ENCODE data around the gene BTD. TPM values are rescaled to one million over a fixed set of nuclear protein-coding genes. Genes with fewer than 3 reads are reported as not detected.

Gene BTD
- total RNA-seq, 4 donors from 2014 or later, result 7.7 to 16.6 (median 12.3) TPM

DNA sequence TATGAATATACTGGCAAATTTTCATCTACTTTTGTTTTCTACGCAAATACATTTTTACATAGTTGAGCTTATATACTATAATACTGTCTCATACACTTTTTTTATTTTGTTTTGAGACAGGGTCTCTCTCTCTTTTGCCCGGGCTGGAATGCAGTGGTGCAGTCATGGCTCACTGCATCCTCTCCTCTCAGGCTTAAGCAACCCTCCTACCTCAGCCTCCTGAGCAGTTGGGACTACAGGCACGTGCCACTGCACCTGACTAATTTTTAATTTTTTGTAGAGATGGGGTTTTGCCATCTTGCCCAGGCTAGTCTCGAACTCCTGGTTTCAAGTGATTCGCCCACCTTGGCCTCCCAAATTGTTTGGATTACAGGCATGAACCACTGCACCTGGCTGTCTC, 26.1 kb upstream of the BTD start:
- intact Hi-C loops (cut with DNase I), result no loop called here
- no peak for DNase-seq
- 90 to 95% methylated on average over 5 of the region's 5 CpGs for WGBS, 2 donors
- TF ChIP-seq POLR2A (IDR thresholded peaks at IDR 0.05), result no peak
- no peak for TF ChIP-seq CTCF (IDR thresholded peaks at IDR 0.05)
- H3K4me1 ChIP-seq, result peaks cover 0 to 11% (median 0%) of the 10 kb centered on the region in 3 donors
- H3K36me3 ChIP-seq, result peaks cover 0 to 71% (median 0%) of the 10 kb centered on the region in 3 donors
- H3K4me3 ChIP-seq, result no peak overlapping the region
- H3K27me3 ChIP-seq, result no peaks in the 10 kb centered on the region
- H3K9me3 ChIP-seq, result no peaks in the 10 kb centered on the region
- H3K27ac ChIP-seq, result no peak overlapping the region

GRCh38 chr3:15576475-15576874, 25.1 kb upstream of the BTD start:
- no peak overlapping the region for H3K27ac ChIP-seq
- H3K9me3 ChIP-seq, result no peaks in the 10 kb centered on the region
- no peak overlapping the region for H3K4me3 ChIP-seq
- TF ChIP-seq CTCF (IDR thresholded peaks at IDR 0.05) (no peak), POLR2A (IDR thresholded peaks at IDR 0.05) (no peak)
- no peaks in the 10 kb centered on the region for H3K27me3 ChIP-seq
- peaks cover 0 to 11% (median 0%) of the 10 kb centered on the region in 3 donors for H3K4me1 ChIP-seq
- 83 to 89% methylated on average over 3 of the region's 3 CpGs for WGBS, 2 donors
- DNase-seq, result no peak
- intact Hi-C loops (cut with DNase I), result no loop called here
- H3K36me3 ChIP-seq, result peaks cover 0 to 71% (median 0%) of the 10 kb centered on the region in 3 donors

DNA sequence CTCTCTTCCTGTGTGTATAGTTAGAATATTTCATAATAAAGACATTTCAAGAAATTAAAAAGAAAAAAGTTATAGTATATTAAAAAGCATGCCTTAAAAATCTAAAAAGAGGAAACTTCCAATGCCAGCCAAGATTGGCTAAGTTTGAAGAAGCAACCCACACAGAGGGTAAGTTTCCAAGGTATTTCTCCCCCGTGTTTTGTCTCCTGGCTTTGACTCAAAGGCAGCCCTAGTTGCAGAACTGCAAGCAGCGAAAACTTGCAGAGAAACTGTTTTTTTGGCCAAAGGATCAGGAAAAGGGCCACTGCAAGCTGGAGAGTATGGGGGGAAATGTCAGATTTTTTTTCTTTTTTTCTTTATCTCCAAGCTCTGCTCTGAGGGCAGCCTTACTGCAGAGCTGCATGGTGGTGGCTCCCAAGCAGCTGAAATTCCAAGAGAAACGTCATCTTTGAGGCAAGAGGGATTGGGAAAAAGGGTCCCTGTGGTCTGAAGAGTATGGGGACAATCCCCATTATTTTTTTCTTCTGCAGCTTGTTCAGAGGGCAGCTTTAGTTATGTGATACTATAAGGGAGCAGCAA, 23.2 kb upstream of the BTD start:
- Histone ChIP-seq H3K9me3 (no peaks in the 10 kb centered on the region), H3K27me3 (no peaks in the 10 kb centered on the region), H3K4me3 (no peak overlapping the region), H3K27ac (no peak overlapping the region), H3K4me1 (peaks cover 0 to 11% (median 0%) of the 10 kb centered on the region in 3 donors), H3K36me3 (peaks cover 0 to 73% (median 0%) of the 10 kb centered on the region in 3 donors)
- DNase-seq, result no peak
- WGBS, 2 donors, result 44 to 49% methylated on average over 3 of the region's 3 CpGs
- intact Hi-C loops (cut with DNase I), result no loop called here
- TF ChIP-seq CTCF (IDR thresholded peaks at IDR 0.05), result no peak
- no peak for TF ChIP-seq POLR2A (IDR thresholded peaks at IDR 0.05)

- Histone ChIP-seq H3K4me1 (peaks cover 0 to 11% (median 0%) of the 10 kb centered on the region in 3 donors), H3K4me3 (no peak overlapping the region), H3K27me3 (no peaks in the 10 kb centered on the region), H3K9me3 (no peaks in the 10 kb centered on the region), H3K27ac (no peak overlapping the region), H3K36me3 (peaks cover 0 to 73% (median 0%) of the 10 kb centered on the region in 3 donors)
- WGBS, 2 donors, result 39 to 67% methylated on average over 2 of the region's 2 CpGs
- TF ChIP-seq CTCF (IDR thresholded peaks at IDR 0.05) (no peak), POLR2A (IDR thresholded peaks at IDR 0.05) (no peak)
- intact Hi-C loops (cut with DNase I), result no loop called here
- no peak for DNase-seq
Observed at GRCh38 chr3:15579051-15579450, 22.5 kb upstream of the BTD start.

DNA sequence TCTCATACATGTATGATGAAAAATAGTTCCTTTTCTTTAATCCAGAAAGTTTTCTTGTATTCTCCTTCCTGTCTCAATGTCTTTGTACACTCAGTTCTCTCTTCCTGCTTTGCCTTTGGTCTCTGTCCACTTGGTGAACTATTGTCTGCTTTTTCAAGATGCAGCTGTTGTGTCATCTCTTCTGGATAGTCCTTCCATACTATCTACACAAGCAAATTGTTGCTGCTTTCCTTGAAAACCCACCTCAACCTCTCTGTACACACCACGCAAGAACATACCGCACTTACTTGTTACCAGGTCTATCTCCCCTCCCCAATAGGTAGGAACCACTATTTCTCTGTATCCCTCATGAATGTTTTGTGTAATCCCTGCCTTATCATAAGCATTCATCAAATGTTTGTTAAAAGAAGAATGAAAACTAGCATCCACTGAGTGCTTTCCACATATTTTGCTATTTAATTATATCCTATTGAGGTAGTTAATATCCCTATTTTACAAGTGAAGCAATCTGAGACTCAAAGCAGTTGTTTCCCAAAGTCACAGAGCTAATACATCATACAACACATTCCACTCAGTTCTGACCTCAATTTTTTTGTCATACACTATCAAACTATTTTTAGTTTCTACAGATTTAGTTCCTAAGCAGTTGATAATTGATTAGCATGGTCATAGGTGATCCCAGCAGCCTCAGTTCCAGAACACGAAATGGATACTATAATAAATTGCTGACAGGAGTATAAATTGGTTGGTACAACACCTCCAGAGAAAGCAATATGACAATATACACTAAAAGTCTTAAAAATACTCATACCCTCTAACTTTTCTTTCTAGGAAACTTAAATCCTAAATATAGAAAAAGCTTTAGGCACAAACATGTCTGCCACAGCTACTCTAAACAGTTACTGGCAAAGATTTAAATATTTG, 19.8 kb upstream of the BTD start:
- H3K9me3 ChIP-seq, result no peaks in the 10 kb centered on the region
- WGBS, 2 donors, result 95 to 97% methylated on average over 3 of the region's 3 CpGs
- no peak overlapping the region for H3K27ac ChIP-seq
- no peaks in the 10 kb centered on the region for H3K27me3 ChIP-seq
- peaks cover 0 to 89% (median 0%) of the 10 kb centered on the region in 3 donors for H3K36me3 ChIP-seq
- DNase-seq, result no peak
- H3K4me1 ChIP-seq, result peaks cover 0 to 11% (median 0%) of the 10 kb centered on the region in 3 donors
- TF ChIP-seq CTCF (IDR thresholded peaks at IDR 0.05) (no peak), POLR2A (IDR thresholded peaks at IDR 0.05) (no peak)
- intact Hi-C loops (cut with DNase I), result no loop called here
- no peak overlapping the region for H3K4me3 ChIP-seq

Data from esophagus squamous epithelium (tissue), 5 donors.